Neutrophil (primary cell): Measurements from ENCODE around the gene CDH3.

Experiments used
- H3K27ac ChIP-seq: fragments of 200-600 bp; sonication (generic); 2 replicates; pipeline ENCODE4 v1.5.1; 2016; ENCODE audit warnings: mild to moderate bottlenecking, moderate library complexity
- H3K27me3 ChIP-seq: fragments of 200-600 bp; sonication (generic); 2 replicates; pipeline ENCODE4 v1.6.0; 2016; ENCODE audit warnings: mild to moderate bottlenecking
- H3K36me3 ChIP-seq: fragments of 200-600 bp; sonication (generic); 2 replicates; pipeline ENCODE4 v1.5.1; 2017
- H3K4me1 ChIP-seq, 2 experiments: fragments of 200-600 bp in 1 of 2; sonication (generic) in 1 of 2; 1 replicate in 1 of 2; 2 replicates in 1 of 2; pipeline versions ENCODE4 v1.5.1 to v1.6.1; 2013 to 2016; ENCODE audit warnings: low read depth in 1 of 2, low read length in 1 of 2, mild to moderate bottlenecking in 1 of 2, moderate library complexity in 1 of 2; ENCODE audit not compliant: control insufficient read depth in 1 of 2, insufficient read depth in 1 of 2
- H3K4me3 ChIP-seq, 2 experiments: fragments of 200-600 bp in 1 of 2; sonication (generic) in 1 of 2; 1 replicate in 1 of 2; 2 replicates in 1 of 2; pipeline ENCODE4 v1.5.1; 2013 to 2016; ENCODE audit warnings: low read depth in 1 of 2, low read length in 1 of 2, mild to moderate bottlenecking in 1 of 2, moderate library complexity in 1 of 2
- H3K9me3 ChIP-seq: fragments of 200-600 bp; sonication (generic); 2 replicates; pipeline ENCODE4 v1.5.1; 2016
- CTCF ChIP-seq: fragments of 200-600 bp; sonication (generic); IDR thresholded peaks from 2 replicates; pipeline ENCODE4 v1.5.1; 2016; ENCODE audit warnings: antibody characterized with exemption

Gene CDH3

GRCh38 chr16:68737730-68738629 lies 92.9 kb downstream of the CDH3 start:
- no peak overlapping the region for H3K27ac ChIP-seq
- H3K4me1 ChIP-seq, result peaks cover 6 to 16% of the 10 kb centered on the region in 2 experiments
- H3K36me3 ChIP-seq, result no peaks in the 10 kb centered on the region
- TF ChIP-seq CTCF, result no peak
- H3K4me3 ChIP-seq, result no peak overlapping the region
- H3K27me3 ChIP-seq, result peaks cover 50% of the 10 kb centered on the region
- H3K9me3 ChIP-seq, result no peaks in the 10 kb centered on the region

GRCh38 chr16:68739964-68740627 lies 95.0 kb downstream of the CDH3 start:
- peaks cover 6 to 16% of the 10 kb centered on the region in 2 experiments for H3K4me1 ChIP-seq
- no peak overlapping the region for H3K4me3 ChIP-seq
- TF ChIP-seq CTCF, result no peak
- no peaks in the 10 kb centered on the region for H3K36me3 ChIP-seq
- H3K9me3 ChIP-seq, result no peaks in the 10 kb centered on the region
- peaks cover 39% of the 10 kb centered on the region for H3K27me3 ChIP-seq
- H3K27ac ChIP-seq, result no peak overlapping the region

GRCh38 chr16:68740628-68741346 lies 95.7 kb downstream of the CDH3 start:
- H3K4me1 ChIP-seq, result peaks cover 6 to 16% of the 10 kb centered on the region in 2 experiments
- H3K4me3 ChIP-seq, result no peak overlapping the region
- no peak overlapping the region for H3K27ac ChIP-seq
- no peak for TF ChIP-seq CTCF
- H3K9me3 ChIP-seq, result no peaks in the 10 kb centered on the region
- H3K27me3 ChIP-seq, result peaks cover 35% of the 10 kb centered on the region
- no peaks in the 10 kb centered on the region for H3K36me3 ChIP-seq

DNA sequence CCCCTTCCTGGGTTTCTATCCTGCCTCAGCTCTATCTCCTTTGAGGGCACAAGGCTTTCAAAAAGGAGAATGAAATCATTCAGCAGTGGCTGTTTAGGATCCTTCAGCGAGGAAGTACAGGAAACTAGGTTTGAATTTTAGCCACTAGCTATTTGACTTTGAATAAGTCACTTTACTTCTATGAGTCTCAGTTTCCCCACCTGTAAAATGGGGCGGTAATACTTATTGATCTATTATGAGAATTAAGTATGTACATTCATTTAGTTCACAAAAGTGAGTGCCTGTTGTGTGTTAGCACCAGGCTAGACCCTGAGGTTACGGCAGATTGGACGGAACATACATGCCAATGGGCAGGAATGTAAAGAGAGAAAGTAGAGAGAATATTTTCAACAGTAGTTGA lies 98.6 kb downstream of the CDH3 start:
- H3K4me1 ChIP-seq, result no peaks in the 10 kb centered on the region
- no peaks in the 10 kb centered on the region for H3K36me3 ChIP-seq
- no peak for TF ChIP-seq CTCF
- H3K27me3 ChIP-seq, result peaks cover 6% of the 10 kb centered on the region
- H3K27ac ChIP-seq, result no peak overlapping the region
- no peaks in the 10 kb centered on the region for H3K9me3 ChIP-seq
- H3K4me3 ChIP-seq, result no peak overlapping the region

- no peak for TF ChIP-seq CTCF
- no peaks in the 10 kb centered on the region for H3K4me1 ChIP-seq
- H3K27me3 ChIP-seq, result no peaks in the 10 kb centered on the region
- no peak overlapping the region for H3K27ac ChIP-seq
- no peaks in the 10 kb centered on the region for H3K9me3 ChIP-seq
- no peak overlapping the region for H3K4me3 ChIP-seq
- no peaks in the 10 kb centered on the region for H3K36me3 ChIP-seq
Observed at GRCh38 chr16:68744744-68745280, 99.7 kb downstream of the CDH3 start.
